Measurements from ENCODE around the gene ECI1.
"Not testable (repeated sequence)": the region's sequence is repeated elsewhere in the genome, so short reads cannot be mapped to it uniquely, and the experiment has no call there.

The ECI1 gene

GRCh38 chr16:2256531-2257140 is 5.2 kb upstream of the ECI1 start:
- DNase-seq (ENCODE audit: low read depth in 2 of 2), result no peak

- no peak for DNase-seq (ENCODE audit: low read depth in 2 of 2)
Observed at GRCh38 chr16:2253293-2253692, 1.9 kb upstream of the ECI1 start.

GRCh38 chr16:2252806-2253148 is 1.4 kb upstream of the ECI1 start:
- DNase-seq (ENCODE audit: low read depth in 2 of 2), result no peak

- no peak for DNase-seq (ENCODE audit: low read depth in 2 of 2)
Observed at GRCh38 chr16:2250652-2251295, 613 bp downstream of the ECI1 start.

GRCh38 chr16:2246301-2246885 is 5.0 kb downstream of the ECI1 start:
- DNase-seq (ENCODE audit: low read depth in 2 of 2), result no peak

- no peak for DNase-seq (ENCODE audit: low read depth in 2 of 2)
Observed at GRCh38 chr16:2244926-2245795, 6.2 kb downstream of the ECI1 start.

- DNase-seq (ENCODE audit: low read depth in 2 of 2), result no peak
Observed at GRCh38 chr16:2244301-2244700, 7.1 kb downstream of the ECI1 start.

- no peak for DNase-seq (ENCODE audit: low read depth in 2 of 2)
Observed at GRCh38 chr16:2243781-2244180, 7.6 kb downstream of the ECI1 start.

- DNase-seq (ENCODE audit: low read depth in 2 of 2), result no peak
Observed at GRCh38 chr16:2243031-2243528, 8.3 kb downstream of the ECI1 start.

GRCh38 chr16:2242598-2242997 is 8.8 kb downstream of the ECI1 start:
- DNase-seq (ENCODE audit: low read depth in 2 of 2), result no peak

GRCh38 chr16:2240331-2240730 is 11.1 kb downstream of the ECI1 start:
- DNase-seq (ENCODE audit: low read depth in 2 of 2), result not testable (repeated sequence)

- DNase-seq (ENCODE audit: low read depth in 2 of 2), result no peak
Observed at GRCh38 chr16:2238838-2239675, 12.3 kb downstream of the ECI1 start.

GRCh38 chr16:2238150-2238837 is 13.1 kb downstream of the ECI1 start:
- DNase-seq (ENCODE audit: low read depth in 2 of 2), result no peak

- no peak for DNase-seq (ENCODE audit: low read depth in 2 of 2)
Observed at GRCh38 chr16:2237493-2238149, 13.8 kb downstream of the ECI1 start.

GRCh38 chr16:2237102-2237482 is 14.3 kb downstream of the ECI1 start:
- no peak for DNase-seq (ENCODE audit: low read depth in 2 of 2)

GRCh38 chr16:2236337-2237101 is 14.9 kb downstream of the ECI1 start, which contains the start of gene DNASE1L2:
TSS of gene DNASE1L2 (plus strand) at chr16:2236444. CDS start at chr16:2236817, 373 bp downstream.
- no peak for DNase-seq (ENCODE audit: low read depth in 2 of 2)

- DNase-seq (ENCODE audit: low read depth in 2 of 2), result no peak
Observed at GRCh38 chr16:2235695-2236336, 15.6 kb downstream of the ECI1 start.

GRCh38 chr16:2235234-2235651 is 16.1 kb downstream of the ECI1 start:
- no peak for DNase-seq (ENCODE audit: low read depth in 2 of 2)

GRCh38 chr16:2234813-2235170 is 16.6 kb downstream of the ECI1 start:
- no peak for DNase-seq (ENCODE audit: low read depth in 2 of 2)

All from stimulated activated CD4-positive, alpha-beta T cell treated with anti-CD3 and anti-CD28 coated beads, Interleukin-4, amount 100 ng/mL, for 48 hours (primary cell).